DMS 273 (cell line): ENCODE results near the gene CHCHD10.
"Not testable (repeated sequence)": the region's sequence is repeated elsewhere in the genome, so short reads cannot be mapped to it uniquely, and the experiment has no call there.

Experiments
- DNase-seq: peaks from one replicate; lab custom pipeline; 2025; ENCODE audit not compliant: unreplicated experiment; lab: John Stamatoyannopoulos, UW

The CHCHD10 gene

DNA sequence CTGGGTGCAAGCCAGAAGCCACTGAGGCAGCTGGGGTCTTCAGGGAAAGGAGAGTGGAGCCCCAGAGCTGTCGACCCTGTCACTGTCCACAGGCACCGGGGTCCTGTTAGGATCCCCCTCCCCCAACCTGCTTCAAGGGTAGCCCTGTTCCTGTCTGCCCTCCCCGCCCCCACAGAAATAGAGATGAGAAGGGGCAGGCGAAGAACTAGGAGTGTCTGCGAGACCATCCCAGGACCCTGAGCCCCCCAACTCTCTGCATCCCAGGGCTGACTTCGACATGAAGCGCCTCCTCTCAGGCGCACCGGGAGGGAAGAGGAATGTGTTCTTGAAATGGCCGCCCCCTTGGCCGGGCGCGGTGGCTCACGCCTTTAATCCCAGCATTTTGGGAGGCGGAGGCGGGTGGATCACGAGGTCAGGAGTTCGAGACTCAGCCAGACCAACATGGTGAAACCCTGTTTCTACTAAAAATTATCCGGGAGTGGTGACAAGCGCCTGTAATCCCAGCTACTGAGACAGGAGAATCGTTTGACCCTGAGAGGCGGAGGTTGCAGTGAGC, 16.3 kb downstream of the CHCHD10 start:
- no peak for DNase-seq

DNA sequence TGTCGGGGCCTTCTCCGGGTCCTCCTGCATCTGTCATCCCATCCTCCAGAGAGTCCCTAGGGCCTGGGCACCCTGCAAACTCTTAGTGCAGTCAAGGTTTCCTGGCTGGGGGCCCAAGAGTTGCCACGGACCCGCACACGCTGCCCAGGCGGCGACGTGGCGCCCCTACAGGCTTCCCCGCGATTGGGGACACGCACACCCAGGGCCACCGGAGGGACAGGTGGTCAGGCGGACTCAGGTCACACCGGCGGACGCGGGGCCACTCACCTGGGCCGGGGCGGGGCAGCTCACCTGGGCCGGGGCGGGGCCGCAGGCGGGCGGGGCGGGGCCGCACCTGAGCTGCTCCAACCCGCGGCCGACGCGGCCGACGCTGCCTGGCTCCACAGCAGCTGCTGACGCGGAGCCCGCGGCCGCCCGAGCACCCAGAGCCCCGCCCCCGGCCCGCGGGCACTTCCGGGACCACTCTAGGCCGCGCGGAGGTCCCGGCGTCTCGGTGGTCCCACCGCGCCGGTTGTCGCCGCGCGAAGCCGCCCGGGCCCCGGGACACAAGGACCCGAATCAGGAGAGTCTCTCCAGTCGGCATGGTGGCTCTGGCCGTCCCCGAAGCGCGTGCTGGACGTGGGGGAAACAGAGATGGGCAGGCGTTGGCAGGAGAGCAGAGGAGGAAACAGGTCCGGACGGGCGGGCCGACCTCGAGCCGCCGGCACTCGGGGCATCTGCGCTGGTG, 16.9 kb downstream of the CHCHD10 start, which contains the start of gene ZNF70:
ZNF70 (minus strand) TSS at position 399 of the 727 bp plus-strand sequence. CDS start 5,972 bp downstream, outside the sequence.
- DNase-seq, result peak; percentile 93

DNA sequence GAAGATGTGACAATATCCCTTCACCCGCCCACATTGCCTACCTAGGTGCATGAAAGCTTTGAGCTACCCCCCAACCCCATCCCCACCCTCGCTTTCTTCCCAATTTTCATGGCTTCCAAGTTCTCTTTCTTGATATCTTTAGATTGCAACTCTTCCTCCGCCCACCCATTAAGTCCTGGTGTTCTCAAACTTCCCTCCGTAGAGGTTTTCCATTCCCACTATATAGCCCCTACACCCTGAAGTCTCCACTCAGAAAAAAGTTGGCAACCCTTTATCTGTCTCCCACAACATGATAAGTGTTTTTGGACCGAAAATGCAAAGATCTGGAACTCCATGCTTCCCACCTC, 17.4 kb downstream of the CHCHD10 start:
- peak; percentile 46 for DNase-seq

DNA sequence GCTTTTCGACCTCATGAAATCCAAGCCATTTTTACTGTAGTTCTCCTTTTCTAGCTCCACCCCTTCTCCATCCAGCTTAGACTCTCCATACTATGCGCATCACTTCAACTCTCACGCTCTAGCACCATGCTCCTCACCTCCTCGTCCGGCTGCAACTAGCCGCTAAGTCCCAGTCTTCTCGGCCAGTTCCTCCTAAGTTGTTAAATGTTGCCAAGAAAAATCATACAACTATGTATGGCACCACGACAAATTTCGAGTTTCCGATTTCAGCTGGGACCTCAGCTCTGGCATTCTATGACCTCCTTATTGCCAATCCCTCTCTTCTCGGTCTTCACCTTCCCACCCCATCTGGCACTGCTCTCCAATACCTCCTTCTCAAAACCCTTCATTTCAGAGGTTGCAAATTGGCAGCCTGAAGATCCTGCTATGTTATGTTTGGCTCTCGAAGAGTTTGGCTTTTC, 17.9 kb downstream of the CHCHD10 start:
- no peak for DNase-seq

DNA sequence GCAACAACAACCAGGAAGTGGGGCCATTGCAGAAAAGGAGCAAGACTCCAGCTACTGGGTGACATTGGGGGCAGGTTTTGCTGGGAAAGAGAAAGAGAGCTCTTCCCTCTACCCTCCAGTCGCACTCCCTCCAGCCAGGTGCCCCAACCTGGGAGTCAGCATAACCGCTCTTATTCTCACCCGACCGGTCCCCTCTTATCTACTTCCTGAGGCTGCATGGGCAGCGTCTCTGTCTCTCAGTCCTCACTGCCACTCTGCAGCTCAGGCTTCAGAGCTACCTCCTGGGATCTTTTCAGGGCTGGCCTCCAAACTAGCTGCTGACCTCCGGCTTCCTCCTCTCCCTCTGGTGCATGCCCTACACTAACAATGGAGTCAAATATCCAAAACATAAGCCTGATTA, 22.0 kb downstream of the CHCHD10 start:
- no peak for DNase-seq

DNA sequence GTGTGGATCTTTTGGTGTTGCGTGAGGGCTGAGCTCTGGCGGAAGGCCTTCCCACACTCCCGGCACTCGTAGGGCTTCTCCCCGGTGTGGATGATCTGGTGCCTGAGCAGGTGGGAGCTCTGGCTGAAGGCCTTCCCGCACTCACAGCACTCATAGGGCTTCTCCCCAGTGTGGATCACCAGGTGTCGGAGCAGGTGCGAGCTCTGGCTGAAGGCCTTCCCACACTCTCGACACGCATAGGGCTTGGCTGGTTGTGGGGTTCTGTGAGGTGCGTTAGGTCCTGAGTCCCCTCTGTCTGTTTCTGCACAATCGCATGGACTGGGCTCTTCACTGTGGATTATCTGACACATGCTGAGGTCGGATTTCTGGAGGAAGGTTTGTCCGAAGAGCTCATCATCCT, 23.3 kb downstream of the CHCHD10 start:
- DNase-seq, result no peak

DNA sequence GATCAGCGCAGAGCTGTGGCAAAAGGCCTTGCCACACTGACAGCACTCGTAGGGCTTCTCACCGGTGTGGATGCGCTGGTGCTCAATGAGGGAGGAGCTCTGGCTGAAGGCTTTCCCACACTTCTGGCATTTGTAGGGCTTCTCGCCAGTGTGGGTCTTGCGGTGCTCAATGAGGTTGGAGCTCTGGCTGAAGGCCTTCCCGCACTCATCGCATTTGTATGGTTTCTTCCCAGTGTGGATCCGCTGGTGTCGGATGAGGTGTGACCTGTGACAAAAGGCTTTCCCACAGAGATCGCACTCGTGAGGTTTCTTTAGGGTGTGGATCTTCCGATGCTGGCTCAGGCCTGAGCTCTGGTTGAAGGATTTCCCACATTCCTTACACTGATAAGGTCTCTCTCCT, 23.8 kb downstream of the CHCHD10 start:
- no peak for DNase-seq

DNA sequence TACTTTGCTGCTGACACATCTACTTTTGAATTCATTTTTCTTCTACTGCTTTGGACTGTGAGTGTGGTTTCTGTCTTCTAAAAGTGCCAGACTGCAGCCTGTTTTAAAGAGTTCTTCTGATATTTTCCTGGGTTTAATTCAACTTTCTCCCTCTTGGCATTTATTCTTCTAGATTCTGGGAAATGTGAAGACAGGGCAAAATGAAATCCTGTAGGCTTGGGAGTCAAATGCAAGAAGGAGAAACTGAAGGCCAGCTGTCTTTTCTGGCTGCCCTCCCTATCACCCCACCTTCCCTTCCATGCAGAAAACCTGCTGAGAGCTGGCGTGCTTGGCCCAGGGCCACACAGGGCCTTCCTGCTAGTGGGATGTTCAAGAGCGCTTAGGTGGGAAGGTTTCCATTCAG, 24.5 kb downstream of the CHCHD10 start:
- peak; percentile 78 for DNase-seq

DNA sequence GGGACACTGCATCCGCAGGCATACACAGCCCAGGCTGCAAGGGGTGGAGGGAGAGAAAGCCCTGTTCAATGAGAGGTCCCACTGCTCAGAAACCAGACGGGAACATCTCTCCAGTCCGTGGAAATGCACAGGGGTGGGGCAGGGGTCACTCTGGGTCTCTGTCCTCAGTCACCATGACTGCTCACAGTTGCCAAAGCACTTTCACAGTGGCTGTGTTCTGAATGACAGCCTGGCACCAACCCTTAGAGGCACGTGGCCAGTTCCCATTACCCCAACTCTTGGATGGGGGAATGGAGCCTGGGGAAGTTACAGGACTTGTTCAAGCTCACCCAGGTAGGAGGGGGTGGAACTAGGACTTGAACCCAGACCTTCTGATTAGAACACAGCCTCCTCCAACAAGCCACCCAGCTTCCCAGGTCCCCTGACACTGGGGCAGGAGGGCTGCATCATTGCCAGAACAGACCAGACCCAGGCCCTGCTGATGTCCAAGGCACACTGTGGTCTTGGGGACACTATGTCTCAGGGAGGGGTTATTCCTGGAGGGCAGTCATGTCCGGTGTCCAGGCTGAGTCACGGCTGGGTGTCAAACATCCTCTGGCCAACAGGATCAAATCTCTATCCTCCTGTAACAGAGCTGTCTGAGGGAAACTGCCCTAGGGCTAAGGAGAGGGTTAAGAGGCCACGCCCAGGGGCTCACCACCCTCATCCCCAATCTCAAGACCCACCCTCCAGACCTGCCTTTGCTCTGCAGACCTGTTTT, 25.1 kb downstream of the CHCHD10 start:
- DNase-seq, result no peak

DNA sequence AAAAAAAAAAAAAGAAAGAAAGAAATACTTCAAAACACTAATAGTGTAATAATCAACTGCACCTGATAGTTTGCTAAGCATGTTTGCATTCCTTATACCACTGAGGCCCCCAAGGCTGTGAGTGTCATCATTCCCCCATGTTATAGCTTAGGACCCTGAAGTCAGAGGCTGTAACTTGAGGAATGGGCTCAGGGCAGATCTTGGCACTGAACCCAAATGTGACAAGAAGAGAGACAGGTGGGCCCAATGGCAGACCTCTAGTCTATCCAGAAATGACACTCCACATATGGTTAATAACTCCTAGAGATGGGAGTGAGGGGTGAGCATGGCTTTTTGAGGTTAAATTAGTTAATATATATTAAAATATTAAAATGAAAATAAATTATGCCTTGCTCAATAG, 30.1 kb downstream of the CHCHD10 start:
- no peak for DNase-seq

DNA sequence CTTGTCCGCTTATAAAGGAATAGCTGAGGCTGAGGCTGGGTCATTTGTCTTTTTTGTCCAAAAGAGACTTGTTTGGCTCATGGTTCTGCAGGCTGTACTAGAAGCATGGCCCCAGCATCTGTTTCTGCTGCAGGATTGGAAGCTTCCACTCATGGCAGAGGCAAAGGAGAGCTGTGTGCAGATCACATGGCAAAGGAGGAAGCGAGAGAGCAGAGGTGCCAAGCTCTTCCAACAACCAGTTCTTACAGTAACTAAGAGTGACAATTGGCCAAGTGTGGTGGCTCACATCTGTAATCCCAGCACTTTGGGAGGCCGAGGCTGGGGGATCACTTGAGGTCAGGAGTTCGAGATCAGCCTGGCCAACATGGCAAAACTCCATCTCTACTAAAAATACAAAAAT, 39.7 kb downstream of the CHCHD10 start:
- DNase-seq, result not testable (repeated sequence)

DNA sequence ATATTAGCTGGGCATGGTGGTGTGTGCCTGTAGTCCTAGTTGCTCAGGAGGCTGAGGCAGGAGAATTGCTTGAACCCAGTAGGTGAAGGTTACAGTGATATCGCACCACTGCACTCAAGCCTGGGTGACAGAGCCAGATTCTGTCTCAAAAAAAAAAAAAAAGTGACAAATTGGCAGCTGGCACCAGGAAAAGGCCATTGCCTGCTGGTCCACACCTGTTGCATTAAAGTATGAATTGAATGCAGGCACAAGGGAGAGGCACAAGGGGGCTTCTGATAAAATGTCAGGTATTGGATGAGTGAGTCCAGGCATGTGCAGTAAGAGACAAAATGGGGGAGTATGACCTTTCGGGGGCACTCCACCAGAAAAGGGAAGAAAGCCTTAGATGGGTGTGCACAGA, 45.0 kb downstream of the CHCHD10 start:
- no peak for DNase-seq

DNA sequence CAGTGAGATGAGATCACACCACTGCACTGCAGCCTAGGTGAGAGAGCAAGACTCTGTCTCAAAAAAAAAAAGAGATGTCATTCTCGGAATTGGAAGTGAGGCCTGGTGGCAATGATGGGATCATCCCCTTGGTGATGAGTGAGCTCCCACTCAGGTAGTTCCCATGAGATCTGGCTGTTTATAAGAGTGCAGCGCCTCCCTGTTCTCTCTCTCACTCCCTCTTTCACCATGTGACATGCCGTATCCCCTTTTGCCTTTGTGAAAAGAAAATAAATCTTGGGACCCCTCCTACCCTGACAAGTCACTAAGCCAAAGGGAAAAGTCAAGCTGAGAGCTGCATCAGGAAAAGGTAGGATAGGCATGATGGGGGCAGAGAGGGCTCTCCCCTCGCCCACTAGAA, 45.6 kb downstream of the CHCHD10 start:
- DNase-seq, result no peak

DNA sequence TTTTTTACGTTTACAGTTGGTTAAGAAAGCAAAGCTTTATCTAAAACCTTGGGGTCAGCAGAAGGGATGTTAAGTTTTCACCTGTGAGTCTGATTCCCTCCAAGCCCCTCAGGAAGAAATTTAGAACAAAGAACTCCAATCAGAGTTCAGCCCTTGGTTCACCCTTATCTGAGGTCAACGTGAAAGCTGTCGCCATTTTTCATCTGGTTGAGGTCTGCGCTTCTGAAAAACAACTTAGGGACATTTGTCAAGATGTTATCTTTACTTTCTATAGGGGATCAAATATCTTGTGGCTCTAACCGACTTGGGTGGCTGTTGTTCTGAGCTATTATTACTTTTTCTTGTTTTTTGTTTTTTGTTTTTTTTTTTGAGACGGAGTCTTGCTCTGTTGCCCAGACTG, 46.9 kb downstream of the CHCHD10 start:
- no peak for DNase-seq

DNA sequence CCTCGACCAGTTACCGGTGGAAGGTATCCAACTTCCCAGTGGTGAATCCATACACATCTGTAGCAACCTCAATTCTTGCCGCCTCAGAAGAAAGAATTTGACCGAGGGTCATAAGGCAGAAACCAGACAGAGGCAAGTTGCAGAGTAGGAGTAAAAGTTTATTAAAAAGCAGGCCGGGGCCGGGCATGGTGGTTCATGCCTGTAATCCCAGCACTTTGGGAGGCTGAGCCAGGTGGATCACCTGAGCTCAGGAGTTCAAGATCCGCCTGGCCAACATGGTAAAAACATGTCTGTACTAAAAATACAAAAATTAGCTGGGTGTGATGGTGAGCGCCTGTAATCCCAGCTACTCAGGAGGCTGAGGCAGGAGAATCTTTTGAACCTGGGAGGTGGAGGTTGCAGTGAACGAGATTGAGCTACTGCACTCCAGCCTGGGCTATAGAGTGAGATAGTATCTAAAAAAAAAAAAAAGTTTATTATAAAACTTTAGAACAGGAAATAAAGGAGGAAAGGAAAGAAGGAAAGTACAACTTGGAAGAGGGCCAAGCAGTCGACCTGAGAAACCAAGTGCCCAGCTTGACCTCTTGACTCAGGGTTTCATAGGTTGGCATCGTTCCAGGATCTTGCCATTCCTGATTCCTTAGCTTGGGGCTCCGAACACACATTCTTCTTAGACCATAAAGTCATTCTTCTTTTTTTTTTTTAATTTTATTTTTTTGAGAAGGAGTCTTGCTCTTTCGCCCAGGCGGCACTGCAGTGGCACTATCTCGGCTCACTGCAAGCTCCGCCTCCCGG, 49.2 kb downstream of the CHCHD10 start:
- peak; percentile 8 for DNase-seq

DNA sequence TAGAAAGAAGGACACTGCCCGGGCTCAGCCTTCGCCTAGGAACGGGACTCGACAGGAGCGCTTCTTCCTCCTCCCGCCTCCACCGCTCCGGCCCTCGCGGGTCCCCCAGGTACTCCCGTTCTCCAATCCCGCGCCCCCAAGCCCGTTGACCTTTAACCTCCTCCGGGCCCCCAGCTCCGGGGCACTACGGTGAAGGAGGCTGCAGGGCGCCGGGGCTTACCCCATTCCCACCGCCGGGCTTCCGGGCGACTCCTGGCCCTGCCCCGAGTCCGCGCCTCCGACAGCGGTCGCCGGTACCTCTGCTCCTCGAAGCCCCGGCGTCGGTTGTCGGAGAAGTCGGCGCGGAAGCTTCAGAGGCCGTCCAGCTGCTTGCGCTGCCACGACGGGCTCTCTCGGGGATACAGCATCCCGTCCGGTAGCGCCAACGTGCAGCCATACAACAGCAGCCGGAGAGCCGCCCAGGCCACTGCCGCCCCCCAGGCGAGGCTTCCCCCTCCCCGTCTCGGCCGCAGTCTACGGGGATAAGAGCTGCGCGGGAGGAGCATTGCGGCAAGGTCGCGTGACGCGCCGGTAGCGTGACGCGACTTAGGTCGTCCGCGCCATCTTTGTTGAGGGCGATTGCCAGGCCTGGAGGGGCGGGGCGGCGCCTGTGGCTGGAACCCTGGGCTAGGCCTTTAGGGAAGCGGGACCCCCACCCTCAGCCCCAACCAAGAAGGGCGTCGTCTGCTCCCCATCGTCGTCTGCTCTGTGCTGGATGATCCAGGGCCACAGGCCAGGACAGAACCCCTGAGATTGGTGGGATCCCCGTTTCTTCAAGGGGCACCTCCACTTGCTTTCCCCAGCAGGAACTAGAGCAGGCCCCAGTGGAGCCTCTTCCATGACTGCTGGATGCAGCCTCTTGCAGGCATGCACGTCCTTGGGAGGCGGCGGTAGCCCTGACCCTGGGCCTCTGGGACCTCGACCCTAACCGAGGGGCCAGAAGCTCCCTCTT, 50.7 kb downstream of the CHCHD10 start:
- peak; percentile 92 for DNase-seq
